ENCODE data around the gene SKP2. TPM values are rescaled to one million over a fixed set of nuclear protein-coding genes. Genes with fewer than 3 reads are reported as not detected.
"Not testable (repeated sequence)": the region's sequence is repeated elsewhere in the genome, so short reads cannot be mapped to it uniquely, and the experiment has no call there.

Gene SKP2
- total and polyA plus RNA-seq, 10 donors = 4.2 to 23.6 (median 15.2) TPM

- no peak overlapping the region for H3K27ac ChIP-seq
- peaks cover 0 to 100% (median 40%) of the 10 kb centered on the region in 6 donors for H3K36me3 ChIP-seq
- no peak overlapping the region for H3K4me3 ChIP-seq
- no peaks in the 10 kb centered on the region for H3K27me3 ChIP-seq (replicated peaks in 1 of 7)
- intact Hi-C loops (cut with DNase I; ENCODE audit: low total_unique reads) = no loop called here
- no peaks in the 10 kb centered on the region for H3K4me1 ChIP-seq
- no peaks in the 10 kb centered on the region for H3K9me3 ChIP-seq
- no peak for DNase-seq
- 90 to 96% (median 96%) methylated on average over 1 of the region's 1 CpG for WGBS, 5 donors
- TF ChIP-seq CTCF (IDR thresholded peaks at IDR 0.05 in 8 of 11, conservative IDR thresholded peaks at IDR 0.05 in 3 of 11) = no peak
- no peak for TF ChIP-seq POLR2A (IDR thresholded peaks at IDR 0.05)
- no peak for TF ChIP-seq POLR2AphosphoS5 (IDR thresholded peaks at IDR 0.05)
These were observed 40.7 kb upstream of the SKP2 start for GRCh38 chr5:36111238-36111637.

- no peak for DNase-seq
- TF ChIP-seq POLR2AphosphoS5 (IDR thresholded peaks at IDR 0.05) = no peak
- no peak for TF ChIP-seq CTCF (IDR thresholded peaks at IDR 0.05 in 8 of 11, conservative IDR thresholded peaks at IDR 0.05 in 3 of 11)
- TF ChIP-seq POLR2A (IDR thresholded peaks at IDR 0.05) = no peak
- 93 to 100% (median 97%) methylated on average over 1 of the region's 1 CpG for WGBS, 5 donors
- Histone ChIP-seq H3K4me3 (no peak overlapping the region), H3K36me3 (peaks cover 0 to 81% (median 18%) of the 10 kb centered on the region in 6 donors), H3K27me3 (replicated peaks in 1 of 7) (no peaks in the 10 kb centered on the region), H3K4me1 (no peaks in the 10 kb centered on the region), H3K9me3 (peaks cover 0 to 22% (median 20%) of the 10 kb centered on the region in 8 donors), H3K27ac (no peak overlapping the region)
- intact Hi-C loops (cut with DNase I; ENCODE audit: low total_unique reads) = no loop called here
These were observed 26.0 kb upstream of the SKP2 start for GRCh38 chr5:36125868-36126267.

GRCh38 chr5:36128795-36129194 lies 23.1 kb upstream of the SKP2 start:
- Histone ChIP-seq H3K4me3 (no peak overlapping the region), H3K4me1 (no peaks in the 10 kb centered on the region), H3K36me3 (peaks cover 0 to 68% (median 12%) of the 10 kb centered on the region in 6 donors), H3K9me3 (peaks cover 0 to 22% (median 20%) of the 10 kb centered on the region in 8 donors), H3K27ac (no peak overlapping the region), H3K27me3 (replicated peaks in 1 of 7) (no peaks in the 10 kb centered on the region)
- TF ChIP-seq POLR2A (IDR thresholded peaks at IDR 0.05) = no peak
- TF ChIP-seq POLR2AphosphoS5 (IDR thresholded peaks at IDR 0.05) = no peak
- TF ChIP-seq CTCF (IDR thresholded peaks at IDR 0.05 in 8 of 11, conservative IDR thresholded peaks at IDR 0.05 in 3 of 11) = no peak
- no peak for DNase-seq
- intact Hi-C loops (cut with DNase I; ENCODE audit: low total_unique reads) = no loop called here
- WGBS, 5 donors = 90 to 100% (median 98%) methylated on average over 1 of the region's 1 CpG

GRCh38 chr5:36129666-36130065 lies 22.2 kb upstream of the SKP2 start:
- H3K36me3 ChIP-seq = peaks cover 0 to 66% (median 13%) of the 10 kb centered on the region in 6 donors
- WGBS, 5 donors = 95 to 100% (median 98%) methylated on average over 3 to 5 of the region's 5 CpGs
- DNase-seq; H3K27me3 ChIP-seq (replicated peaks in 1 of 7); H3K4me3 ChIP-seq; intact Hi-C loops (cut with DNase I; ENCODE audit: low total_unique reads); H3K27ac ChIP-seq; H3K4me1 ChIP-seq: not testable (repeated sequence)
- peaks cover 0 to 22% (median 20%) of the 10 kb centered on the region in 8 donors for H3K9me3 ChIP-seq

GRCh38 chr5:36133009-36133408 lies 18.9 kb upstream of the SKP2 start:
- DNase-seq; H3K27me3 ChIP-seq (replicated peaks in 1 of 7); H3K4me3 ChIP-seq; H3K27ac ChIP-seq; intact Hi-C loops (cut with DNase I; ENCODE audit: low total_unique reads); H3K4me1 ChIP-seq: not testable (repeated sequence)
- WGBS, 5 donors = 95 to 100% (median 97%) methylated on average over 1 of the region's 1 CpG
- H3K9me3 ChIP-seq = peaks cover 0 to 22% (median 18%) of the 10 kb centered on the region in 8 donors
- peaks cover 0 to 76% (median 19%) of the 10 kb centered on the region in 6 donors for H3K36me3 ChIP-seq

Data from spleen (tissue), 11 donors.